NCI-H510A (cell line): ENCODE results near the gene SLC25A6.
"Not testable (repeated sequence)": the region's sequence is repeated elsewhere in the genome, so short reads cannot be mapped to it uniquely, and the experiment has no call there.

ENCODE experiments used
- DNase-seq: peaks from one replicate; lab custom pipeline; 2025; lab: John Stamatoyannopoulos, UW

The SLC25A6 gene

GRCh38 chrX:1389993-1390285 is 2.0 kb downstream of the SLC25A6 start:
- no peak for DNase-seq

- DNase-seq: no peak
Measured at GRCh38 chrX:1389181-1389992, 2.5 kb downstream of the SLC25A6 start.

- no peak for DNase-seq
Measured at GRCh38 chrX:1388651-1389050, 3.3 kb downstream of the SLC25A6 start.

- no peak for DNase-seq
Measured at GRCh38 chrX:1387141-1387776, 4.7 kb downstream of the SLC25A6 start.

- no peak for DNase-seq
Measured at GRCh38 chrX:1386338-1387127, 5.4 kb downstream of the SLC25A6 start.

- no peak for DNase-seq
Measured at GRCh38 chrX:1385253-1386223, 6.4 kb downstream of the SLC25A6 start.

GRCh38 chrX:1384658-1385252 is 7.2 kb downstream of the SLC25A6 start:
- DNase-seq: no peak

- no peak for DNase-seq
Measured at GRCh38 chrX:1380672-1381233, 11.2 kb downstream of the SLC25A6 start.

- no peak for DNase-seq
Measured at GRCh38 chrX:1378306-1378759, 13.6 kb downstream of the SLC25A6 start.

GRCh38 chrX:1368385-1368698 is 23.6 kb downstream of the SLC25A6 start:
- DNase-seq: no peak

GRCh38 chrX:1366363-1366762 is 25.6 kb downstream of the SLC25A6 start:
- DNase-seq: not testable (repeated sequence)

- no peak for DNase-seq
Measured at GRCh38 chrX:1361910-1362309, 30.0 kb downstream of the SLC25A6 start.

- DNase-seq: no peak
Measured at GRCh38 chrX:1361275-1361674, 30.6 kb downstream of the SLC25A6 start.

- no peak for DNase-seq
Measured at GRCh38 chrX:1360171-1360570, 31.7 kb downstream of the SLC25A6 start.

GRCh38 chrX:1359477-1359873 is 32.4 kb downstream of the SLC25A6 start:
- no peak for DNase-seq

GRCh38 chrX:1358793-1359476 is 33.0 kb downstream of the SLC25A6 start:
- DNase-seq: no peak

- DNase-seq: no peak
Measured at GRCh38 chrX:1357993-1358392, 33.9 kb downstream of the SLC25A6 start.

GRCh38 chrX:1355131-1356046 is 36.5 kb downstream of the SLC25A6 start:
- no peak for DNase-seq
